WERI-Rb-1 (cell line): Measurements from ENCODE around the gene RHOH.

Experiments
- DNase-seq: peaks from one replicate; pipeline ENCODE4 v3.0.0-alpha.2; 2020
- H3K27ac ChIP-seq: fragments of 250-450 bp; sonication (Bioruptor Pico); 2 replicates; pipeline ENCODE4 v1.5.1; 2020; ENCODE audit warnings: mild to moderate bottlenecking, moderate library complexity
- H3K27me3 ChIP-seq: fragments of 250-450 bp; sonication (Bioruptor Pico); 2 replicates; pipeline ENCODE4 v1.5.1; 2021; ENCODE audit warnings: mild to moderate bottlenecking, low read depth, moderate library complexity; ENCODE audit not compliant: insufficient read depth, severe bottlenecking
- H3K36me3 ChIP-seq: fragments of 250-450 bp; sonication (Bioruptor Pico); 2 replicates; pipeline ENCODE4 v1.5.1; 2020; ENCODE audit warnings: mild to moderate bottlenecking, moderate library complexity
- H3K4me3 ChIP-seq: 2 replicates; pipeline ENCODE4 v1.5.1; 2011; ENCODE audit warnings: low read depth, mild to moderate bottlenecking, control low read depth, low read length
- H3K9me3 ChIP-seq: fragments of 250-450 bp; sonication (Bioruptor Pico); 2 replicates; pipeline ENCODE4 v1.5.1; 2021; ENCODE audit warnings: mild to moderate bottlenecking, moderate library complexity; ENCODE audit not compliant: severe bottlenecking
- CTCF ChIP-seq: IDR thresholded peaks from 2 replicates; pipeline ENCODE4 v1.5.1; 2011; ENCODE audit warnings: low read depth, mild to moderate bottlenecking, control low read depth, inconsistent platforms, low read length

RHOH gene

DNA sequence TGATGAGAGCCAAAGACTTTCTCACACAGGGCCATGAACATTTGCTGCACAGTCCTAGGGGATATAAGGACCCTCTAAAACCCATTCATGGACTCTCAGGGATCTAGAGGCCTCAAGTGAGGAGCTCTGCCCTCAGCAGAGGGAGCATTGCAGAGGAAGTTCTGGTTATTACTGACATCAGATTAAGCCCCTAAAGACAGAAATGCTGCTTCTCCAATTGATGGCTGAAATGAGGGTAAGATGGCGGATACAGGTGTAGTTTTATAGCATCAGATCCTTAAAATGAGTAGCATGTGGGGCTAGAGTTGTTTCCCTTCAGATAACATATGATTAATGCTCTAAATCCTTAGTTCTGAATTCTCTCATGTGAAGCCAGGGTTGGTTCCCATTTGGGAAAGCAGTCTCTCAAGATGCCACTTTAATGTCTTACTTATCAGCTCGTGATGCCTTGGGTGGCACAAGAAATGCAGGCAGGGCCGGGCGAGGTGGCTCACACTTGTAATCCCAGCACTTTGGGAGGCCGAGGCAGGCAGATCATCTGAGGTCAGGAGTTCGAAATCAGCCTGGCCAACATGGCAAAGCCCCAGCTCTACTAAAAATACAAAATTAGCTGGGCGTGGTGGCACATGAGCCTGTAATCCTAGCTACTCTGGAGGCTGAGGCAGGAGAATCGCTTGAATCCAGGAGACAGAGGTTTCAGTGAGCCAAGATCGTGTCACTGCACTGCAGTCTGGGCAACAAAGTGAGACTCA is 7.9 kb downstream of the RHOH start:
- Histone ChIP-seq H3K27me3 (no peaks in the 10 kb centered on the region), H3K4me3 (no peak overlapping the region), H3K9me3 (no peaks in the 10 kb centered on the region), H3K27ac (no peak overlapping the region), H3K36me3 (no peaks in the 10 kb centered on the region)
- no peak for TF ChIP-seq CTCF
- no peak for DNase-seq

GRCh38 chr4:40205259-40206198 is 8.7 kb downstream of the RHOH start:
- no peaks in the 10 kb centered on the region for H3K9me3 ChIP-seq
- TF ChIP-seq CTCF: no peak
- DNase-seq: no peak
- H3K27me3 ChIP-seq: no peaks in the 10 kb centered on the region
- no peak overlapping the region for H3K4me3 ChIP-seq
- H3K27ac ChIP-seq: no peak overlapping the region
- H3K36me3 ChIP-seq: no peaks in the 10 kb centered on the region

DNA sequence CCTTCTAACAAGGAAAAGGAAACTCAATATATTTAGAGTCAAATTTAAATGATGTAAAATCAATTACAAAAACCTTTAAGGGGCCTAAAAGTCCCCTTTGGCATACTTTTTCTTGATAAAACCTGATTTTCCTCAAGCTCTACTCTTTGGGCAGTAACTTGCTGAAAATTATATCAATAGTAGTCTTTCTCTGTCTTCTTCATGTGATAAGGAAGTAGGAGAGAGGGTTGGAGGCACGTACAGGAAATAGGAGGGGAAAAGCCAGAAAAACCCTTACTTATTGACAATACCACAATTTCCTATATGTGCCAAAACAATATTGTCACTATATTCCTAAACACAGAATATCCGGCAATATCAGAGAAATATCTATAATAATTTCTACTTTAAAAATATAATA is 9.6 kb downstream of the RHOH start:
- no peaks in the 10 kb centered on the region for H3K36me3 ChIP-seq
- TF ChIP-seq CTCF: no peak

DNA sequence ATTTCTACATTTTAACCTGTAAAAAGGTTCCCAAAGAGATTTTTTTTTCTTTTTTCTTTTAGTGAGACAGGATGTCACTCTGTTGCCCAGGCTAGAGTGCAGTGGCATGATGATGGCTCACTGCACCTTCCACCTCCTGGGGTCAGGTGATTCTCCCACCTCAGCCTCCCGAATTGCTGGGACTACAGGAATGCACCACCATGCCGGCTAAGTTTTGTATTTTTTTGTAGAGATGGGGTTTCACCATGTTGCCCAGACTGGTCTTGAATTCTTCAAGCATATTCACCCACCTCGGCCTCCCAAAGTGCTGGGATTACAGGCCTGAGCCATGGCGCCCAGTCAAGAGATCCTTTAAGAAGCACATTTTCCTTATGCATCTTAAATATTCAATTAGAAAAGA is 12.6 kb downstream of the RHOH start:
- no peak overlapping the region for H3K4me3 ChIP-seq
- TF ChIP-seq CTCF: no peak
- H3K36me3 ChIP-seq: no peaks in the 10 kb centered on the region
- H3K27me3 ChIP-seq: no peaks in the 10 kb centered on the region
- DNase-seq: no peak
- no peak overlapping the region for H3K27ac ChIP-seq
- H3K9me3 ChIP-seq: no peaks in the 10 kb centered on the region

More for the DNA sequence above, 9.6 kb downstream of the RHOH start:
- no peak for DNase-seq
- Histone ChIP-seq H3K27me3 (no peaks in the 10 kb centered on the region), H3K27ac (no peak overlapping the region), H3K4me3 (no peak overlapping the region), H3K9me3 (no peaks in the 10 kb centered on the region)

DNA sequence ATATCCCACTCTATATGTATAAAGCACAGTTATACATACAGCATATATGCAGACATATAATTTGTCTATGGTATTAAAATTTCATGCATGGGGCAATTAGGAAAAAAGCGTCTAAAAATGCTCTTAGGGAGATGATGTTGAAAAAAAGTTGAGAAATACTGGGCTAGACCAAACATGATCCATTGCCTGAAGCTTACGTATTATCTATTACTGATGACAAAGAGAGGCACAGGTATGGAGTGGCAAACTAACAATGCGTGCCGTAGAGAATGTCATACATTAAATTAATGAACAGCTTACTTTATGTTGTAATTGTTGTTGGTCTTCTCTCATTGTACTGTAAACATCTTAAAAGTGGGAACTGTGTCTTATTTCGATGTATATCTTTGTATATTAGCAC is 13.9 kb downstream of the RHOH start:
- no peaks in the 10 kb centered on the region for H3K9me3 ChIP-seq
- no peaks in the 10 kb centered on the region for H3K36me3 ChIP-seq
- H3K27ac ChIP-seq: no peak overlapping the region
- H3K27me3 ChIP-seq: no peaks in the 10 kb centered on the region
- no peak overlapping the region for H3K4me3 ChIP-seq
- DNase-seq: no peak
- TF ChIP-seq CTCF: no peak
